Ovary (tissue), 3 donors: ENCODE measurements around the gene THRB.

ENCODE experiments used
- CTCF ChIP-seq, 3 donors: fragments of 450-650 bp in 2 of 3; fragments of 200-600 bp in 1 of 3; IDR thresholded peaks; one replicate each; pipeline versions ENCODE4 v1.5.1 to v1.8.0; 2016 to 2022; ENCODE audit warnings: antibody characterized with exemption in 3 of 3, mild to moderate bottlenecking in 1 of 3
- EP300 ChIP-seq: sonication (generic); formaldehyde crosslinking; IDR thresholded peaks from one replicate; pipeline ENCODE4 v1.6.1; 2017; ENCODE audit warnings: antibody characterized with exemption
- POLR2A ChIP-seq: fragments of 450-650 bp; IDR thresholded peaks from one replicate; pipeline ENCODE4 v1.6.1; 2017; ENCODE audit warnings: antibody characterized with exemption, mild to moderate bottlenecking, moderate library complexity
- donor health status: DM: no; HTN: no; CAD: no.

GRCh38 chr3:24340966-24341365 lies 153.7 kb downstream of the THRB start:
- TF ChIP-seq CTCF (IDR thresholded peaks at IDR 0.05) (no peak), POLR2A (no peak), EP300 (no peak)
